Endothelial cell of umbilical vein (primary cell): ENCODE measurements around the gene ZNF850. TPM values are rescaled to one million over a fixed set of nuclear protein-coding genes. Genes with fewer than 3 reads are reported as not detected.

ENCODE experiments used
- BruUV-seq: library from RNA; stranded (reverse); fragments of 400-500 nt; replicated peaks from 2 replicates; lab custom pipeline; 2021; lab: Mats Ljungman, UMichigan
- CTCF ChIA-PET: fragments of 300-600, 350-600 bp; sonication (Branson Sonifier 250); formaldehyde crosslinking; loops from one replicate; lab custom pipeline; 2021; ENCODE audit warnings: antibody characterized with exemption, inconsistent platforms; lab: Charles Lee
- POLR2A ChIA-PET: fragments of 300-600, 350-600 bp; sonication (Branson Sonifier 250); formaldehyde crosslinking; loops from one replicate; lab custom pipeline; 2021; ENCODE audit warnings: antibody characterized with exemption, inconsistent platforms; lab: Charles Lee
- DNase-seq: peaks from one replicate; pipeline ENCODE4 v3.0.0-alpha.2; 2011; ENCODE audit warnings: low read depth, low spot score
- FAIRE-seq: peaks from 2 replicates; lab custom pipeline; 2011; peaks lifted over from hg19 to GRCh38; lab: Jason Lieb, UNC
- H2AFZ ChIP-seq: 2 replicates; pipeline ENCODE4 v1.6.0; 2012; ENCODE audit warnings: low read depth, low read length, control low read depth, inconsistent platforms
- H3K27ac ChIP-seq: 2 replicates; pipeline ENCODE4 v1.5.1; 2011; ENCODE audit warnings: low read depth, mild to moderate bottlenecking, control low read depth, low read length, moderate library complexity; ENCODE audit not compliant: insufficient read depth
- H3K27me3 ChIP-seq, 2 experiments: 2 replicates each; pipeline versions ENCODE4 v1.6.0 to v1.6.1; 2011; ENCODE audit warnings: low read length in 2 of 2, mixed read lengths in 1 of 2; ENCODE audit not compliant: control insufficient read depth in 2 of 2, insufficient read depth in 2 of 2
- H3K36me3 ChIP-seq, 2 experiments: 2 replicates in 1 of 2; 3 replicates in 1 of 2; pipeline ENCODE4 v1.5.1; 2011; ENCODE audit warnings: low read length in 2 of 2, mild to moderate bottlenecking in 1 of 2, moderate library complexity in 1 of 2; ENCODE audit not compliant: control insufficient read depth in 2 of 2, insufficient read depth in 2 of 2; ENCODE audit errors: extremely low read depth in 1 of 2
- H3K4me1 ChIP-seq: 3 replicates; pipeline ENCODE4 v1.5.1; 2011; ENCODE audit warnings: mild to moderate bottlenecking, low read length; ENCODE audit not compliant: control insufficient read depth, insufficient read depth; ENCODE audit errors: extremely low read depth
- H3K4me2 ChIP-seq: 2 replicates; pipeline ENCODE4 v1.6.1; 2011; ENCODE audit warnings: low read length, control low read depth, mixed read lengths; ENCODE audit not compliant: insufficient read depth
- H3K4me3 ChIP-seq, 3 experiments: fragments of 200-600 bp in 1 of 3; sonication (generic), shearing (Covaris generic) in 1 of 3; replicated peaks in 1 of 3; 2 replicates each; pipeline ENCODE4 v1.5.1; 2011 to 2016; ENCODE audit warnings: control low read depth in 3 of 3, low read length in 3 of 3, mild to moderate bottlenecking in 2 of 3, inconsistent platforms in 1 of 3, low read depth in 1 of 3, moderate library complexity in 1 of 3; ENCODE audit not compliant: insufficient read depth in 1 of 3
- H3K79me2 ChIP-seq: 2 replicates; pipeline ENCODE4 v1.6.0; 2012; ENCODE audit warnings: low read length, inconsistent platforms; ENCODE audit not compliant: control insufficient read depth, insufficient read depth
- H3K9ac ChIP-seq: replicated peaks from 2 replicates; pipeline ENCODE3; 2011; ENCODE audit warnings: low read length, control low read depth; ENCODE audit not compliant: insufficient read depth; ENCODE audit errors: extremely low read depth
- H3K9me1 ChIP-seq: replicated peaks from 3 replicates; pipeline ENCODE4 v1.6.0; 2011; ENCODE audit warnings: mild to moderate bottlenecking, low read length; ENCODE audit not compliant: control insufficient read depth, insufficient read depth; ENCODE audit errors: extremely low read depth
- H3K9me3 ChIP-seq: replicated peaks from 2 replicates; pipeline ENCODE4 v1.5.1; 2012; ENCODE audit warnings: low read length, inconsistent platforms; ENCODE audit not compliant: control insufficient read depth, insufficient read depth
- H4K20me1 ChIP-seq: replicated peaks from 2 replicates; pipeline ENCODE3; 2011; ENCODE audit warnings: mild to moderate bottlenecking, low read length; ENCODE audit not compliant: control insufficient read depth, insufficient read depth; ENCODE audit errors: extremely low read depth
- EZH2 ChIP-seq: IDR thresholded peaks from 2 replicates; pipeline ENCODE4 v1.6.1; 2012; ENCODE audit warnings: borderline replicate concordance, low read depth, mild to moderate bottlenecking, moderate library complexity, low read length, inconsistent platforms; ENCODE audit not compliant: severe bottlenecking
- FOS ChIP-seq: IDR thresholded peaks from 2 replicates; pipeline ENCODE4 v1.6.1; 2011; ENCODE audit warnings: mild to moderate bottlenecking, low read length, moderate library complexity, borderline replicate concordance; ENCODE audit not compliant: insufficient read depth
- GATA2 ChIP-seq: IDR thresholded peaks from 2 replicates; pipeline ENCODE4 v1.7.0; 2011; ENCODE audit warnings: low read depth, mild to moderate bottlenecking, moderate library complexity, mixed read lengths, low read length; ENCODE audit not compliant: insufficient read length, insufficient read depth
- JUN ChIP-seq: IDR thresholded peaks from 2 replicates; pipeline ENCODE4 v1.6.1; 2011; ENCODE audit warnings: borderline replicate concordance, low read depth; ENCODE audit not compliant: insufficient read length, insufficient read depth
- MYC ChIP-seq: IDR thresholded peaks from one replicate; pipeline ENCODE4 v1.6.1; 2011; ENCODE audit warnings: mild to moderate bottlenecking, low read depth, low read length
- POLR2A ChIP-seq: IDR thresholded peaks from 2 replicates; pipeline ENCODE4 v1.6.1; 2012; ENCODE audit warnings: low read depth, mild to moderate bottlenecking, control low read depth, low read length
- POLR2AphosphoS5 ChIP-seq: IDR thresholded peaks from 2 replicates; pipeline ENCODE4 v1.6.1; 2012; ENCODE audit warnings: low read depth, mild to moderate bottlenecking, control low read depth, low read length, moderate library complexity; ENCODE audit not compliant: insufficient read depth
- dilution Hi-C: fragments of 300-500 bp; cut with MboI; formaldehyde crosslinking; loops from one replicate; pipeline ENCODE4 v1.15.0; 2019; ENCODE audit warnings: low sequenced_read_pairs; ENCODE audit not compliant: extremely low pct_ligation_motif_present
- intact Hi-C: fragments of 100-400 bp; cut with micrococcal nuclease; formaldehyde crosslinking; loops from one replicate; pipeline ENCODE4 v1.10.0; 2022
- polyA plus RNA-seq, 4 experiments: library from polyadenylated mRNA; depleted of rRNA in 3 of 4; stranded (reverse) in 3 of 4; unstranded in 1 of 4; fragments of >200 nt; gene quantifications; 2 replicates each; pipeline versions ENCODE4 v1.2.1 to v1.2.3, GENCODE V29; 2011 to 2012; ENCODE audit warnings: missing spikeins in 1 of 4
- total RNA-seq: library from RNA; stranded (reverse); gene quantifications from 2 replicates; pipeline ENCODE4 v1.2.3, GENCODE V29; 2021
- TF ChIP-seq, protein P1 (sequence below), 2 donors: IDR thresholded peaks; 1 replicate in 1 of 2; 2 replicates in 1 of 2; pipeline ENCODE4 v1.5.1; 2011; ENCODE audit warnings: low read length in 2 of 2, mild to moderate bottlenecking in 2 of 2, moderate library complexity in 2 of 2, control low read depth in 1 of 2, inconsistent platforms in 1 of 2, low read depth in 1 of 2; ENCODE audit not compliant: insufficient read depth in 1 of 2; ENCODE audit errors: extremely low read depth in 1 of 2
- TF ChIP-seq, protein P2 (sequence below): IDR thresholded peaks from 2 replicates; pipeline ENCODE4 v1.6.1; 2011; ENCODE audit not compliant: insufficient read depth, insufficient read length

The ZNF850 gene
- total and polyA plus RNA-seq, 2 donors (not counting 3 experiments of a cell fraction or from before 2014, with no cell fraction given) = 0.98 to 4.5 TPM

- DNase-seq = no peak
- no TSS peak for BruUV-seq
These were observed 46.6 kb upstream of the ZNF850 start for GRCh38 chr19:36819130-36819630.

DNA sequence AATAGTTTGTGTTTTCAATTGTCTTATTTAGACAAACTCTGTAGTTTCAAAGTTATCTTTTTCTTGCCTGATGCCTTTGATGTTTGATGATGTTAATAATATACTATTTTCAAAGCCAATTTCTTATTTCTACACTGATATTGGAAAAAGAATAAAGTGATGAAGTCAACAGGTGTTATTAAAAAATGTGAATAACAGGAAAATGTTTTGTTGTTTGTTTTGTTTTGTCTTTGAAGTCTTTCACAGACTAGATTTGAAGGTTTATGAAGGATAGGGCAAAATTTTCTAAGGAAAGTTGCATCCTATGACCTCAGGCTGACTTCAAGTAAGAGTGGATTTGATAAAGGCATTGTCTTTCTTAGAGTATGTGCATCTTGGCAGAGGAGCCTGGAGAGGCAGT is 34.4 kb upstream of the ZNF850 start:
- FAIRE-seq (no peak), DNase-seq (no peak)
- Histone ChIP-seq H3K4me2 (no peak overlapping the region), H3K4me3 (no peak overlapping the region), H3K27ac (no peak overlapping the region), H3K36me3 (no peaks in the 10 kb centered on the region), H3K4me1 (no peaks in the 10 kb centered on the region), H3K79me2 (no peaks in the 10 kb centered on the region), H3K9ac (no peak overlapping the region), H2AFZ (no peak overlapping the region), H3K27me3 (no peaks in the 10 kb centered on the region), H3K9me1 (no peaks in the 10 kb centered on the region), H4K20me1 (no peaks in the 10 kb centered on the region), H3K9me3 (peaks cover 3% of the 10 kb centered on the region)
- intact Hi-C loops = no loop called here
- BruUV-seq = no TSS peak
- ChIA-PET POLR2A (no interaction called here), CTCF (no interaction called here)
- TF ChIP-seq FOS = no peak
- TF ChIP-seq, protein P1, sequence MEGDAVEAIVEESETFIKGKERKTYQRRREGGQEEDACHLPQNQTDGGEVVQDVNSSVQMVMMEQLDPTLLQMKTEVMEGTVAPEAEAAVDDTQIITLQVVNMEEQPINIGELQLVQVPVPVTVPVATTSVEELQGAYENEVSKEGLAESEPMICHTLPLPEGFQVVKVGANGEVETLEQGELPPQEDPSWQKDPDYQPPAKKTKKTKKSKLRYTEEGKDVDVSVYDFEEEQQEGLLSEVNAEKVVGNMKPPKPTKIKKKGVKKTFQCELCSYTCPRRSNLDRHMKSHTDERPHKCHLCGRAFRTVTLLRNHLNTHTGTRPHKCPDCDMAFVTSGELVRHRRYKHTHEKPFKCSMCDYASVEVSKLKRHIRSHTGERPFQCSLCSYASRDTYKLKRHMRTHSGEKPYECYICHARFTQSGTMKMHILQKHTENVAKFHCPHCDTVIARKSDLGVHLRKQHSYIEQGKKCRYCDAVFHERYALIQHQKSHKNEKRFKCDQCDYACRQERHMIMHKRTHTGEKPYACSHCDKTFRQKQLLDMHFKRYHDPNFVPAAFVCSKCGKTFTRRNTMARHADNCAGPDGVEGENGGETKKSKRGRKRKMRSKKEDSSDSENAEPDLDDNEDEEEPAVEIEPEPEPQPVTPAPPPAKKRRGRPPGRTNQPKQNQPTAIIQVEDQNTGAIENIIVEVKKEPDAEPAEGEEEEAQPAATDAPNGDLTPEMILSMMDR (IDR thresholded peaks at IDR 0.05; ENCODE audit: extremely low read depth in 1 of 2, insufficient read depth in 1 of 2, low read depth in 1 of 2, low read length in 2 of 2) = no peak
- TF ChIP-seq GATA2 = no peak
- no peak for TF ChIP-seq EZH2
- TF ChIP-seq, protein P2, sequence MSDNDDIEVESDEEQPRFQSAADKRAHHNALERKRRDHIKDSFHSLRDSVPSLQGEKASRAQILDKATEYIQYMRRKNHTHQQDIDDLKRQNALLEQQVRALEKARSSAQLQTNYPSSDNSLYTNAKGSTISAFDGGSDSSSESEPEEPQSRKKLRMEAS = no peak
- no peak for TF ChIP-seq MYC
- TF ChIP-seq JUN = no peak
- no peak for TF ChIP-seq POLR2A
- no peak for TF ChIP-seq POLR2AphosphoS5
- dilution Hi-C loops = no loop called here

More at GRCh38 chr19:36819130-36819630, 46.6 kb upstream of the ZNF850 start:
- no peak overlapping the region for H3K27ac ChIP-seq
- TF ChIP-seq, protein P2 = no peak
- H3K9me1 ChIP-seq = no peaks in the 10 kb centered on the region
- peaks cover 0 to 8% of the 10 kb centered on the region in 2 experiments for H3K36me3 ChIP-seq
- peaks cover 13% of the 10 kb centered on the region for H3K9me3 ChIP-seq
- H3K4me3 ChIP-seq = no peak overlapping the region
- no peaks in the 10 kb centered on the region for H4K20me1 ChIP-seq
- ChIA-PET POLR2A (no interaction called here), CTCF (no interaction called here)
- H3K4me2 ChIP-seq = no peak overlapping the region
- no peak for FAIRE-seq
- H3K27me3 ChIP-seq = no peaks in the 10 kb centered on the region
- H3K79me2 ChIP-seq = no peaks in the 10 kb centered on the region
- intact Hi-C loops (no loop called here), dilution Hi-C loops (no loop called here)
- no peak overlapping the region for H3K9ac ChIP-seq
- no peaks in the 10 kb centered on the region for H3K4me1 ChIP-seq
- no peak overlapping the region for H2AFZ ChIP-seq
